GM21526 (cell line): Measurements from ENCODE around the gene JPH3.

Source experiments
- ATAC-seq: cut with Tn5 transposase; IDR thresholded peaks from one replicate; pipeline ENCODE4 v1.9.1; 2021; ENCODE audit warnings: moderate library complexity; ENCODE audit not compliant: unreplicated experiment, low FRiP score

The JPH3 gene

GRCh38 chr16:87598431-87598830 lies 3.9 kb upstream of the JPH3 start:
- ATAC-seq, result no peak

- no peak for ATAC-seq
These were observed 2.1 kb upstream of the JPH3 start for GRCh38 chr16:87600246-87600645.

- no peak for ATAC-seq
These were observed 817 bp upstream of the JPH3 start for GRCh38 chr16:87601401-87601981.

GRCh38 chr16:87602821-87603683 lies 744 bp downstream of the JPH3 start:
- ATAC-seq, result no peak

- no peak for ATAC-seq
These were observed 1.7 kb downstream of the JPH3 start for GRCh38 chr16:87603684-87604633.

- ATAC-seq, result no peak
These were observed 2.4 kb downstream of the JPH3 start for GRCh38 chr16:87604634-87605111.

- ATAC-seq, result no peak
These were observed 4.9 kb downstream of the JPH3 start for GRCh38 chr16:87607223-87607622.

- ATAC-seq, result no peak
These were observed 5.6 kb downstream of the JPH3 start for GRCh38 chr16:87607871-87608270.

- ATAC-seq, result no peak
These were observed 6.2 kb downstream of the JPH3 start for GRCh38 chr16:87608400-87608985.

GRCh38 chr16:87610026-87610425 lies 7.7 kb downstream of the JPH3 start:
- ATAC-seq, result no peak

GRCh38 chr16:87611456-87611855 lies 9.1 kb downstream of the JPH3 start:
- no peak for ATAC-seq

GRCh38 chr16:87613961-87614360 lies 11.7 kb downstream of the JPH3 start:
- ATAC-seq, result no peak

- ATAC-seq, result no peak
These were observed 13.3 kb downstream of the JPH3 start for GRCh38 chr16:87615621-87616041.

- ATAC-seq, result no peak
These were observed 14.2 kb downstream of the JPH3 start for GRCh38 chr16:87616556-87616955.

GRCh38 chr16:87618216-87618615 lies 15.9 kb downstream of the JPH3 start:
- ATAC-seq, result no peak

- no peak for ATAC-seq
These were observed 17.3 kb downstream of the JPH3 start for GRCh38 chr16:87619360-87620200.

- ATAC-seq, result no peak
These were observed 17.8 kb downstream of the JPH3 start for GRCh38 chr16:87620201-87620495.

GRCh38 chr16:87621550-87621829 lies 19.2 kb downstream of the JPH3 start:
- ATAC-seq, result no peak

GRCh38 chr16:87621976-87622713 lies 19.8 kb downstream of the JPH3 start:
- no peak for ATAC-seq
